RWPE2 (cell line): ENCODE data around the gene EAF2.

ENCODE experiments used
- ATAC-seq: fragments of 200-7000 bp; cut with Tn5 transposase; 3 replicates; pipeline ENCODE4 v1.9.1; 2021; ENCODE audit warnings: low read depth
- DNase-seq: peaks from one replicate; pipeline ENCODE4 v3.0.0-alpha.2; 2020; ENCODE audit warnings: low spot score
- H3K27ac ChIP-seq: fragments of 450-650 bp; 2 replicates; pipeline ENCODE4 v1.5.1; 2017; ENCODE audit warnings: mild to moderate bottlenecking; ENCODE audit not compliant: poor library complexity, severe bottlenecking
- H3K27me3 ChIP-seq: fragments of 250-450 bp; sonication (Bioruptor Pico); 2 replicates; pipeline ENCODE4 v1.5.1; 2021; ENCODE audit warnings: mild to moderate bottlenecking, moderate library complexity; ENCODE audit not compliant: insufficient read depth, poor library complexity, severe bottlenecking
- H3K36me3 ChIP-seq: fragments of 250-450 bp; sonication (Bioruptor Pico); 2 replicates; pipeline ENCODE4 v1.5.1; 2020; ENCODE audit warnings: low read depth, mild to moderate bottlenecking, moderate library complexity
- H3K4me1 ChIP-seq: fragments of 250-450 bp; sonication (Bioruptor Pico); 2 replicates; pipeline ENCODE4 v1.5.1; 2021; ENCODE audit warnings: mild to moderate bottlenecking, moderate library complexity; ENCODE audit not compliant: insufficient read depth, poor library complexity, severe bottlenecking
- H3K4me3 ChIP-seq: fragments of 250-450 bp; sonication (Bioruptor Pico); 2 replicates; pipeline ENCODE4 v1.5.1; 2021; ENCODE audit warnings: mild to moderate bottlenecking, moderate library complexity; ENCODE audit not compliant: severe bottlenecking
- H3K9me3 ChIP-seq: fragments of 250-450 bp; sonication (Bioruptor Pico); 2 replicates; pipeline ENCODE4 v1.5.1; 2021; ENCODE audit warnings: mild to moderate bottlenecking, moderate library complexity; ENCODE audit not compliant: severe bottlenecking
- TF ChIP-seq, protein P1 (sequence below): fragments of 450-650 bp; IDR thresholded peaks from one replicate; pipeline ENCODE4 v1.5.1; 2017; ENCODE audit warnings: mild to moderate bottlenecking, moderate library complexity; ENCODE audit not compliant: poor library complexity, severe bottlenecking

EAF2 gene

DNA sequence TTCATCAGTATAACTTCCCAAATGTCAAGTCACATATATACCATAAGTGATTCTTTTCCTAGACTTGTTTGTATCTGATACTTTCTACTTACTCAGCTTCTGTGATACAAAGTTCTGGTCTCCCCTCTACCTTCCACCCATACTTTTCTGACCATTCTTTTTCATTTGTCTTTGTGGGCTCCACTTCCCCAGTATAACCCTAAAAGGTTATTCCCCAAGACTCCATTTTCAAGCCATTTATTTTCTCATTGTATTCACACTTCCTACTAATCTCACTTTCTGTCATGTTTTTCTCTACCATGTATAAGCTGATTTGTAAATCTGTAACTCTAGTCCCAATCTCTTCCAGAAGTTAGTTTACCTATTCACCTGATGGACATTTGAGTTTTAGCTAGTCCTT lies 34.1 kb upstream of the EAF2 start:
- no peaks in the 10 kb centered on the region for H3K9me3 ChIP-seq
- H3K4me3 ChIP-seq: no peak overlapping the region
- DNase-seq (no peak), ATAC-seq (no peak)
- no peaks in the 10 kb centered on the region for H3K4me1 ChIP-seq
- TF ChIP-seq, protein P1, sequence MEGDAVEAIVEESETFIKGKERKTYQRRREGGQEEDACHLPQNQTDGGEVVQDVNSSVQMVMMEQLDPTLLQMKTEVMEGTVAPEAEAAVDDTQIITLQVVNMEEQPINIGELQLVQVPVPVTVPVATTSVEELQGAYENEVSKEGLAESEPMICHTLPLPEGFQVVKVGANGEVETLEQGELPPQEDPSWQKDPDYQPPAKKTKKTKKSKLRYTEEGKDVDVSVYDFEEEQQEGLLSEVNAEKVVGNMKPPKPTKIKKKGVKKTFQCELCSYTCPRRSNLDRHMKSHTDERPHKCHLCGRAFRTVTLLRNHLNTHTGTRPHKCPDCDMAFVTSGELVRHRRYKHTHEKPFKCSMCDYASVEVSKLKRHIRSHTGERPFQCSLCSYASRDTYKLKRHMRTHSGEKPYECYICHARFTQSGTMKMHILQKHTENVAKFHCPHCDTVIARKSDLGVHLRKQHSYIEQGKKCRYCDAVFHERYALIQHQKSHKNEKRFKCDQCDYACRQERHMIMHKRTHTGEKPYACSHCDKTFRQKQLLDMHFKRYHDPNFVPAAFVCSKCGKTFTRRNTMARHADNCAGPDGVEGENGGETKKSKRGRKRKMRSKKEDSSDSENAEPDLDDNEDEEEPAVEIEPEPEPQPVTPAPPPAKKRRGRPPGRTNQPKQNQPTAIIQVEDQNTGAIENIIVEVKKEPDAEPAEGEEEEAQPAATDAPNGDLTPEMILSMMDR: no peak
- H3K27ac ChIP-seq: no peak overlapping the region
- H3K36me3 ChIP-seq: peaks cover 47% of the 10 kb centered on the region
- no peaks in the 10 kb centered on the region for H3K27me3 ChIP-seq

DNA sequence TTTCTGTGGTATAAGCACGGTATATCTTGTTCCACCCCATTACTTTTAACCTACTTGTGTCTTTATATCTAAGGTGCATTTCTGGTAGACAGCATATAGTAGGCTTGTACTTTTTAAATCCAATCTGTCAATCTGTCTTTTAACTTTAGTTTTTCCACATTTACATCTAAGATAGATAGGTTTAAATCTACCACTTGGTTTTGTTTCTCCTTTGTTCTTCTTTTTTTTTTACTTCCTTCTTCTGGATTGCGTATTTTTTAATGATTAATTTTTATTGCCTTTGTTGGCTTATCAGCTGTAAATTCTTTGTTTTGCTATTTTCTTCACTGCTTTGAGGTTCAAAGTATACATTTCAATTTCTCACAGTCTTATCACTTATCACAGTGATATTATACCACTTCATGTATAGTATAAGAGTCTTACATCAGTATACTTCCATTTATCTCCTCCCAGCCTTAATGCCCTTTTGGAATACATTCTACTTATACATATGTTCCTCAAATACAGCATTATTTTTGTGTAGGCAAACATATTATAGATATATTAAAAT lies 31.2 kb upstream of the EAF2 start:
- DNase-seq (no peak), ATAC-seq (no peak)
- Histone ChIP-seq H3K9me3 (no peaks in the 10 kb centered on the region), H3K27ac (no peak overlapping the region), H3K27me3 (no peaks in the 10 kb centered on the region), H3K4me1 (no peaks in the 10 kb centered on the region), H3K4me3 (no peak overlapping the region), H3K36me3 (peaks cover 43% of the 10 kb centered on the region)
- TF ChIP-seq, protein P1: no peak

DNA sequence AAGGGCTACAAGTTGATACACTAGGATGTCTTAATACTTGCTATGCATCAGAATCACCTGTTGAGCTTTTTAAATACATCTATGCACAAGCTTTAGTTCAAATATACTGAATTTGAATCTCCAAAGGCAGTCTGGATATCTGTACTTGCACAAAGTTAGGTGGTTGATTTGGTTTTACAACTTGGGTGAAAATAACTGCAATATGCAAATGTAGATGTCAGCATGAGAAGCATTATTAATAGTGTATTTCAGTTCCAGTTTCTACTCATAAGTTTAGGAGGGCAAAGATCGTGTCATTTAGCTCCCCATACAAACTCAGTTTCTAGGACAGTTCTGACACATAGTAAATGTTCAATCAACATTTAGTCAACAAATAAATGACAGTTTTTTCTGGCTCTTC lies 25.8 kb upstream of the EAF2 start:
- Histone ChIP-seq H3K36me3 (peaks cover 53% of the 10 kb centered on the region), H3K27ac (no peak overlapping the region), H3K4me3 (no peak overlapping the region), H3K9me3 (no peaks in the 10 kb centered on the region), H3K4me1 (no peaks in the 10 kb centered on the region), H3K27me3 (no peaks in the 10 kb centered on the region)
- ATAC-seq (no peak), DNase-seq (no peak)
- TF ChIP-seq, protein P1: no peak

DNA sequence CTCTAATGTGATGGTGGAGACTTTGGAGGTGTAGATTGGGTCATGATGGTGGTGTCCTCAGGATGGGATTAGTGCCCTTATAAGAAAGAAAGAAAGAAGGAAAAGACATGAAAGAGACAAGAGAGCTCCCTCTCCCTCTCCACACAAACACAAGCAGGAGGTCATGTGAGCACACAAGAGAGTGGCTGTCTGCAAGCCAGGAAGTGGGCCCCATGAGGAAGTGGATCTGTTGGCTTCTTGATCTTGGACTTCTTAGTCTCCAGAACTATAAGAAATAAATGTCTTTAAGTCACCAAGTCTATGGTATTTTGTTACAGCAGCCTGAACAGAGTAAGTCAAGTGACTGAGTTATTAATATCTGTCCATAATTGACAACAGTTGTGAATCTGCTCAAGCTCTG lies 17.3 kb upstream of the EAF2 start:
- peaks cover 39% of the 10 kb centered on the region for H3K36me3 ChIP-seq
- DNase-seq (no peak), ATAC-seq (no peak)
- no peak overlapping the region for H3K4me3 ChIP-seq
- H3K4me1 ChIP-seq: no peaks in the 10 kb centered on the region
- no peak overlapping the region for H3K27ac ChIP-seq
- TF ChIP-seq, protein P1: no peak
- peaks cover 1% of the 10 kb centered on the region for H3K9me3 ChIP-seq
- no peaks in the 10 kb centered on the region for H3K27me3 ChIP-seq

DNA sequence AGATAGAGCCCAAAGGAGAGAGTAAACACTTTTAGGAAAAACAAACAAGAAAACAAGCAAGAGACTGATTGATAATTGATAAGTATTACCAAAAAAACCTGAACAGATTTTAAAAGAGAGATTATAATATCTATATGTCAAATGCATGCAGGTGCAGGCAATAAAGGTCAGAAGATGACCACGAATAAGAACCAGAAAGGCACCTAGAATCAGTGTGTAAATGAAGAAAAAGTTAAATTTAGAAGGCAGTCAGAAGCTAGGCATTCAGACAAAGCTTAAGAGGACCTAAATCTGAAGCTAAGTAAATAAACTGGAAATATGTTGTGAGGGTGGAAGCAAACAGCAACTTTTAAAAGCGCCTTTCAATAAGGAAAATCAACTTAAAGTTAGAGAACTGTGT lies 16.4 kb upstream of the EAF2 start:
- Histone ChIP-seq H3K4me3 (no peak overlapping the region), H3K27ac (no peak overlapping the region), H3K4me1 (no peaks in the 10 kb centered on the region), H3K36me3 (peaks cover 47% of the 10 kb centered on the region), H3K27me3 (no peaks in the 10 kb centered on the region), H3K9me3 (peaks cover 4% of the 10 kb centered on the region)
- TF ChIP-seq, protein P1: no peak
- no peak for DNase-seq
- no peak for ATAC-seq
